Stomach (tissue), 4 donors: ENCODE measurements around the gene APOL2.

Source experiments
- EP300 ChIP-seq: sonication (generic); formaldehyde crosslinking; IDR thresholded peaks from one replicate; pipeline ENCODE4 v1.6.1; 2017; ENCODE audit warnings: antibody characterized with exemption
- POLR2A ChIP-seq, 4 donors: fragments of 450-650 bp; IDR thresholded peaks; one replicate each; pipeline ENCODE4 v1.6.1; 2016; ENCODE audit warnings: antibody characterized with exemption in 4 of 4, control low read depth in 2 of 4, mild to moderate bottlenecking in 1 of 4, moderate library complexity in 1 of 4
- POLR2AphosphoS5 ChIP-seq, 3 donors: sonication (generic); formaldehyde crosslinking; IDR thresholded peaks; one replicate each; pipeline ENCODE4 v1.6.1; 2016; ENCODE audit warnings: antibody characterized with exemption in 3 of 3
- TF ChIP-seq, protein P1 (sequence below), 7 experiments: fragments of 450-650 bp in 4 of 7; fragments of 200-600 bp in 3 of 7; sonication (generic) in 3 of 7; IDR thresholded peaks; one replicate each; pipeline ENCODE4 v1.5.1; 2016 to 2019; ENCODE audit warnings: antibody characterized with exemption in 7 of 7, control low read depth in 2 of 7, mild to moderate bottlenecking in 1 of 7

DNA sequence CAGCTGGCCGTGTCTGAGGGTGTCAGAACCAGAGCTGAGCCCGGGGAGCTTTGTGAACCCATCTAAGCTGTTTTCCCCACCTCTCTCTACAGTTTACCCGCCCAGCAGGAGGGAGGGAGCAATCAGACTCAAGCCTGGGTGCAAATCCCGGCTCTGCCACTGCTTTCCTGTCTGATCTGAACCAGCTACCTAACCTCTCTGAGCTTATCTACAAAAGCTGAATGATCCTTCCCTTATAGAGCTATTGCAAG, 252 bp downstream of the APOL2 start:
- TF ChIP-seq EP300 = no peak
- TF ChIP-seq POLR2A (IDR thresholded peaks at IDR 0.05) = no peak
- TF ChIP-seq, protein P1, sequence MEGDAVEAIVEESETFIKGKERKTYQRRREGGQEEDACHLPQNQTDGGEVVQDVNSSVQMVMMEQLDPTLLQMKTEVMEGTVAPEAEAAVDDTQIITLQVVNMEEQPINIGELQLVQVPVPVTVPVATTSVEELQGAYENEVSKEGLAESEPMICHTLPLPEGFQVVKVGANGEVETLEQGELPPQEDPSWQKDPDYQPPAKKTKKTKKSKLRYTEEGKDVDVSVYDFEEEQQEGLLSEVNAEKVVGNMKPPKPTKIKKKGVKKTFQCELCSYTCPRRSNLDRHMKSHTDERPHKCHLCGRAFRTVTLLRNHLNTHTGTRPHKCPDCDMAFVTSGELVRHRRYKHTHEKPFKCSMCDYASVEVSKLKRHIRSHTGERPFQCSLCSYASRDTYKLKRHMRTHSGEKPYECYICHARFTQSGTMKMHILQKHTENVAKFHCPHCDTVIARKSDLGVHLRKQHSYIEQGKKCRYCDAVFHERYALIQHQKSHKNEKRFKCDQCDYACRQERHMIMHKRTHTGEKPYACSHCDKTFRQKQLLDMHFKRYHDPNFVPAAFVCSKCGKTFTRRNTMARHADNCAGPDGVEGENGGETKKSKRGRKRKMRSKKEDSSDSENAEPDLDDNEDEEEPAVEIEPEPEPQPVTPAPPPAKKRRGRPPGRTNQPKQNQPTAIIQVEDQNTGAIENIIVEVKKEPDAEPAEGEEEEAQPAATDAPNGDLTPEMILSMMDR (IDR thresholded peaks at IDR 0.05) = no peak
- no peak for TF ChIP-seq POLR2AphosphoS5 (IDR thresholded peaks at IDR 0.05)
